ENCODE measurements around the gene DNASE1.

DNASE1 gene

DNA sequence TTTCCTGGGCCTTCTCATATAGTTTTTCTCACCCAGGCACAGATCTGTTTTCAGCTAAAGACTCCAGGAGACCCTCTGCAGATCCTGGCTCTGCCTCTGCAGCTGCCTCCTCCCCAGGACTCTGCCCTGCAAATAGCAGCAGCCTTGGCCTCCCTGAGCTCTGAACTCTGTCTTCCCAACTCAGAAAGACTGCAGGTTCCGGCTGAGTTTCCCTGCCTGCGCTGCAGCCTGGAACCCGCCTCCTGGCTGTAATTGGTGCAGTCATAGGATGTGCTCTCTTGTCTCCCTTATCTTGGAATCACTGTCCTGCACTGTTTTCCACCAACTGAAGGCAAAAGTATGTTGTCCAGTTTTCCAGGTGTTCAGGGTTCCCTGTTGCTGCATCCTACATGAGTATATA is 14.3 kb upstream of the DNASE1 start:
- no peaks in the 10 kb centered on the region for H4K20me1 ChIP-seq (ENCODE audit: insufficient read depth, low read length)
- no peaks in the 10 kb centered on the region for H3K36me3 ChIP-seq (replicated peaks; ENCODE audit: low read depth, low read length)
- H3K4me2 ChIP-seq (ENCODE audit: low read length), result no peak overlapping the region
- no peak overlapping the region for H3K27ac ChIP-seq (ENCODE audit: low read length)
- H3K4me1 ChIP-seq (ENCODE audit: low read length), result peaks cover 10% of the 10 kb centered on the region
- TF ChIP-seq, protein P1, sequence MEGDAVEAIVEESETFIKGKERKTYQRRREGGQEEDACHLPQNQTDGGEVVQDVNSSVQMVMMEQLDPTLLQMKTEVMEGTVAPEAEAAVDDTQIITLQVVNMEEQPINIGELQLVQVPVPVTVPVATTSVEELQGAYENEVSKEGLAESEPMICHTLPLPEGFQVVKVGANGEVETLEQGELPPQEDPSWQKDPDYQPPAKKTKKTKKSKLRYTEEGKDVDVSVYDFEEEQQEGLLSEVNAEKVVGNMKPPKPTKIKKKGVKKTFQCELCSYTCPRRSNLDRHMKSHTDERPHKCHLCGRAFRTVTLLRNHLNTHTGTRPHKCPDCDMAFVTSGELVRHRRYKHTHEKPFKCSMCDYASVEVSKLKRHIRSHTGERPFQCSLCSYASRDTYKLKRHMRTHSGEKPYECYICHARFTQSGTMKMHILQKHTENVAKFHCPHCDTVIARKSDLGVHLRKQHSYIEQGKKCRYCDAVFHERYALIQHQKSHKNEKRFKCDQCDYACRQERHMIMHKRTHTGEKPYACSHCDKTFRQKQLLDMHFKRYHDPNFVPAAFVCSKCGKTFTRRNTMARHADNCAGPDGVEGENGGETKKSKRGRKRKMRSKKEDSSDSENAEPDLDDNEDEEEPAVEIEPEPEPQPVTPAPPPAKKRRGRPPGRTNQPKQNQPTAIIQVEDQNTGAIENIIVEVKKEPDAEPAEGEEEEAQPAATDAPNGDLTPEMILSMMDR (IDR thresholded peaks at IDR 0.05; ENCODE audit: low read depth, low read length), result no peak
- no peak for TF ChIP-seq EZH2phosphoT487 (IDR thresholded peaks at IDR 0.05; ENCODE audit: low read depth)
- no peaks in the 10 kb centered on the region for H3K79me2 ChIP-seq (ENCODE audit: low read length)
- no peak overlapping the region for H2AFZ ChIP-seq (ENCODE audit: low read depth, low read length)
- no peak overlapping the region for H3K9ac ChIP-seq (ENCODE audit: low read length)
- H3K27me3 ChIP-seq (ENCODE audit: low read depth, low read length), result no peaks in the 10 kb centered on the region
- H3K9me3 ChIP-seq (ENCODE audit: insufficient read depth, low read length), result no peaks in the 10 kb centered on the region
- no peak overlapping the region for H3K4me3 ChIP-seq (ENCODE audit: low read length)

DNA sequence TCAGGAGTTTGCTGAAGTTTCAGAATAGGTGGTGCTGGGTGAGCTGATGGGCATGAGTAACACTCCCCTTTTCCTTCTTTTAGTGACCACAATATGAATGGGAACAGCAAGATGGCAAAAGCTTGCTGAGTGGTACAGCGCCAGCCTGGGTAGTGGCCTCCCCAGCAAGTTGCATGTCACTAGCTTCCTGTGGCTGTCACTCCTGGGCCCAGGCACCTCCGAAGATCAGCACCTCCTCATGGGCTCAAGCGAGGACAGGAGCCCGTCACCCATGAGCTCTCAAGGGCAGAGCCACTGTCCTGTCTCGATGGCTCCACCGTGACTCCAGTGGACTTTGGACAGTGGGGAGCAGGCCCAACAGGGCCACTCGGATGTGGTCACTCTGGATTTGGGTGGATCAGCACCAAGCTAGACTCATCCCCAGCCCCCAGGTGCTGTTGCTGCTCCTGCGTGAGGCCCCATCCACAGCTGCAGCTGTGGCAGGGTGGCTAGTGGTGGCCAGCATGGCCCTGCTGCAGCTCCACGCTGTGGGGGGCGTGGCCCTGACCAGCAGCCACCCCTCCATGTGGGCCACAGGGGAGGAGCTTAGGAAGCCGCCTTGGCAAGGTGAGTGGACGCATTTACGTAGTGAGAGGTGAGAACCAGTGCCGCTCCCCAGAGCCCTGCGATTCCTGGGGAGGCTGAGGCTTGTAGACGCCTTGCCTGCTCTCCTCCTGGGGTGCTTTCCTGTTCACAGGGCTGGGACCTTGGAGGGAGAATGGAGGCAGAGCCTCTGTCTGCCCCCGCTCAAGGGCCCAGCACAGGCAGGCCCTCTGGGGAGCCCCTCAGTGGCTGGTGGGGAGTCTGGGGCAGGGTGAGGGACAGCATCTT is 13.6 kb upstream of the DNASE1 start:
- no peak overlapping the region for H3K4me2 ChIP-seq (ENCODE audit: low read length)
- TF ChIP-seq, protein P1 (IDR thresholded peaks at IDR 0.05; ENCODE audit: low read depth, low read length), result no peak
- TF ChIP-seq EZH2phosphoT487 (IDR thresholded peaks at IDR 0.05; ENCODE audit: low read depth), result no peak
- H3K79me2 ChIP-seq (ENCODE audit: low read length), result no peaks in the 10 kb centered on the region
- H3K9ac ChIP-seq (ENCODE audit: low read length), result no peak overlapping the region
- no peak overlapping the region for H3K4me3 ChIP-seq (ENCODE audit: low read length)
- H3K36me3 ChIP-seq (replicated peaks; ENCODE audit: low read depth, low read length), result no peaks in the 10 kb centered on the region
- no peaks in the 10 kb centered on the region for H3K9me3 ChIP-seq (ENCODE audit: insufficient read depth, low read length)
- H4K20me1 ChIP-seq (ENCODE audit: insufficient read depth, low read length), result no peaks in the 10 kb centered on the region
- H3K4me1 ChIP-seq (ENCODE audit: low read length), result peaks cover 10% of the 10 kb centered on the region
- H3K27ac ChIP-seq (ENCODE audit: low read length), result no peak overlapping the region
- no peak overlapping the region for H2AFZ ChIP-seq (ENCODE audit: low read depth, low read length)
- no peaks in the 10 kb centered on the region for H3K27me3 ChIP-seq (ENCODE audit: low read depth, low read length)

GRCh38 chr16:3641801-3642396 is 12.6 kb upstream of the DNASE1 start:
- Histone ChIP-seq H3K9ac (ENCODE audit: low read length) (no peak overlapping the region), H3K36me3 (replicated peaks; ENCODE audit: low read depth, low read length) (no peaks in the 10 kb centered on the region), H3K4me1 (ENCODE audit: low read length) (peaks cover 10% of the 10 kb centered on the region), H3K4me3 (ENCODE audit: low read length) (no peak overlapping the region), H4K20me1 (ENCODE audit: insufficient read depth, low read length) (no peaks in the 10 kb centered on the region), H2AFZ (ENCODE audit: low read depth, low read length) (no peak overlapping the region), H3K9me3 (ENCODE audit: insufficient read depth, low read length) (no peaks in the 10 kb centered on the region), H3K4me2 (ENCODE audit: low read length) (no peak overlapping the region), H3K27ac (ENCODE audit: low read length) (no peak overlapping the region), H3K79me2 (ENCODE audit: low read length) (no peaks in the 10 kb centered on the region), H3K27me3 (ENCODE audit: low read depth, low read length) (no peaks in the 10 kb centered on the region)
- TF ChIP-seq EZH2phosphoT487 (IDR thresholded peaks at IDR 0.05; ENCODE audit: low read depth), result no peak
- TF ChIP-seq, protein P1 (IDR thresholded peaks at IDR 0.05; ENCODE audit: low read depth, low read length), result no peak

- no peaks in the 10 kb centered on the region for H3K9me3 ChIP-seq (ENCODE audit: insufficient read depth, low read length)
- no peak overlapping the region for H3K9ac ChIP-seq (ENCODE audit: low read length)
- H3K4me1 ChIP-seq (ENCODE audit: low read length), result peaks cover 4% of the 10 kb centered on the region
- H3K36me3 ChIP-seq (replicated peaks; ENCODE audit: low read depth, low read length), result no peaks in the 10 kb centered on the region
- no peak overlapping the region for H3K27ac ChIP-seq (ENCODE audit: low read length)
- H4K20me1 ChIP-seq (ENCODE audit: insufficient read depth, low read length), result no peaks in the 10 kb centered on the region
- no peaks in the 10 kb centered on the region for H3K79me2 ChIP-seq (ENCODE audit: low read length)
- no peak overlapping the region for H3K4me2 ChIP-seq (ENCODE audit: low read length)
- no peak overlapping the region for H2AFZ ChIP-seq (ENCODE audit: low read depth, low read length)
- H3K27me3 ChIP-seq (ENCODE audit: low read depth, low read length), result no peaks in the 10 kb centered on the region
- H3K4me3 ChIP-seq (ENCODE audit: low read length), result no peak overlapping the region
- no peak for TF ChIP-seq EZH2phosphoT487 (IDR thresholded peaks at IDR 0.05; ENCODE audit: low read depth)
- TF ChIP-seq, protein P1 (IDR thresholded peaks at IDR 0.05; ENCODE audit: low read depth, low read length), result no peak
Measured at GRCh38 chr16:3642397-3643094, 11.9 kb upstream of the DNASE1 start.
